Gastrocnemius medialis (tissue), 4 donors: ENCODE data around the gene CXorf58. TPM values are rescaled to one million over a fixed set of nuclear protein-coding genes. Genes with fewer than 3 reads are reported as not detected.

ENCODE experiments used
- ATAC-seq, 2 donors: fragments of 150-250 bp; one replicate each; pipeline ENCODE4 v1.9.1; 2016
- DNase-seq, 2 donors: peaks; one replicate each; pipeline ENCODE4 v3.0.0-alpha.2; 2019
- H3K27ac ChIP-seq, 4 donors: fragments of 200-600 bp; sonication (generic); 1 replicate in 1 of 4; 2 replicates in 3 of 4; pipeline ENCODE4 v1.5.1; 2016 to 2018; ENCODE audit warnings: mild to moderate bottlenecking in 2 of 4, moderate library complexity in 1 of 4
- H3K27me3 ChIP-seq, 3 donors: fragments of 200-600 bp; sonication (generic) in 2 of 3; 1 replicate in 1 of 3; 2 replicates in 2 of 3; pipeline versions ENCODE4 v1.5.1 to v1.6.0; 2016 to 2019; ENCODE audit warnings: mild to moderate bottlenecking in 1 of 3, moderate library complexity in 1 of 3
- H3K36me3 ChIP-seq, 2 donors: fragments of 200-600 bp; sonication (generic) in 1 of 2; one replicate each; pipeline ENCODE4 v1.5.1; 2017 to 2018
- H3K4me1 ChIP-seq, 2 donors: fragments of 200-600 bp; sonication (generic) in 1 of 2; one replicate each; pipeline ENCODE4 v1.5.1; 2016 to 2017; ENCODE audit warnings: mild to moderate bottlenecking in 2 of 2
- H3K4me3 ChIP-seq, 4 donors: fragments of 200-600 bp; sonication (generic) in 3 of 4; 1 replicate in 1 of 4; 2 replicates in 3 of 4; pipeline ENCODE4 v1.5.1; 2016 to 2019; ENCODE audit warnings: mild to moderate bottlenecking in 2 of 4
- H3K9me3 ChIP-seq, 3 donors: fragments of 200-600 bp; sonication (generic) in 2 of 3; 1 replicate in 1 of 3; 2 replicates in 2 of 3; pipeline ENCODE4 v1.5.1; 2016 to 2019
- POLR2A ChIP-seq, 2 donors: fragments of 450-650 bp; IDR thresholded peaks; one replicate each; pipeline ENCODE4 v1.6.1; 2017; ENCODE audit warnings: antibody characterized with exemption in 2 of 2, mild to moderate bottlenecking in 2 of 2, moderate library complexity in 2 of 2
- in situ Hi-C, 4 donors: fragments of 200-750 bp; cut with MboI; loops; one replicate each; pipeline versions ENCODE4 v1.15.0 to v1.8.0; 2017; ENCODE audit warnings: low sequenced_read_pairs in 4 of 4
- intact Hi-C: fragments of 100-400 bp; cut with DNase I; formaldehyde crosslinking; loops from one replicate; pipeline ENCODE4 v1.15.1; 2023; ENCODE audit warnings: low total_unique reads
- total RNA-seq, 4 donors: library from RNA; depleted of rRNA; stranded (reverse); fragments of >200 nt; gene quantifications; one replicate each; pipeline versions ENCODE4 v1.1.0 to v1.2.3, GENCODE V29; 2016
- TF ChIP-seq, protein P1 (sequence below), 5 experiments: fragments of 450-650 bp in 3 of 5; fragments of 200-600 bp in 2 of 5; sonication (generic) in 2 of 5; IDR thresholded peaks in 4 of 5; conservative IDR thresholded peaks in 1 of 5; 1 replicate in 4 of 5; 2 replicates in 1 of 5; pipeline ENCODE4 v1.5.1; 2016 to 2019; ENCODE audit warnings: antibody characterized with exemption in 5 of 5, mild to moderate bottlenecking in 3 of 5, moderate library complexity in 3 of 5

CXorf58 gene
- total RNA-seq, 4 donors from 2014 or later, result 3.1 TPM; not detected in 3

DNA sequence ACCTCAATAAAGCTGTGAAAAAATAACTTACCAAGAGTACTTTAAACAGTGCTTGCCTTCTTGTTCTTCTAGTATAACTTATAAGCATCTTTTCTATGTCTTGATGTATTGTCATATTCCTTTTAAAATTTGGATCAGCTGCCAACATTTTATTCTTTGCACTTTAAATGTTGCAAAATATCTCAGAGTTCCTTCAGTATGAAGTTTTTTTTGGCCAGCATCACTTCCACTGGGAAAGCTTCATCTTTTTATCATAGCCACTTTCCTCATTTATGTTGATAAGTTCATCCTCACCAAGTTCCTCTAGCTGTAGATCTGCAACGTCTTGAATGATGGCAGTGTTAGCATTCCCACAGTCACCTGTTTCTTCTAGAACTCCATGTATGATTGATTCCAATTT lies 24.2 kb downstream of the CXorf58 start:
- intact Hi-C loops (no loop called here), in situ Hi-C loops (no loop called here)
- Histone ChIP-seq H3K9me3 (no peaks in the 10 kb centered on the region), H3K4me1 (no peaks in the 10 kb centered on the region), H3K36me3 (no peaks in the 10 kb centered on the region), H3K4me3 (no peak overlapping the region), H3K27me3 (no peaks in the 10 kb centered on the region), H3K27ac (no peak overlapping the region)
- TF ChIP-seq, protein P1, sequence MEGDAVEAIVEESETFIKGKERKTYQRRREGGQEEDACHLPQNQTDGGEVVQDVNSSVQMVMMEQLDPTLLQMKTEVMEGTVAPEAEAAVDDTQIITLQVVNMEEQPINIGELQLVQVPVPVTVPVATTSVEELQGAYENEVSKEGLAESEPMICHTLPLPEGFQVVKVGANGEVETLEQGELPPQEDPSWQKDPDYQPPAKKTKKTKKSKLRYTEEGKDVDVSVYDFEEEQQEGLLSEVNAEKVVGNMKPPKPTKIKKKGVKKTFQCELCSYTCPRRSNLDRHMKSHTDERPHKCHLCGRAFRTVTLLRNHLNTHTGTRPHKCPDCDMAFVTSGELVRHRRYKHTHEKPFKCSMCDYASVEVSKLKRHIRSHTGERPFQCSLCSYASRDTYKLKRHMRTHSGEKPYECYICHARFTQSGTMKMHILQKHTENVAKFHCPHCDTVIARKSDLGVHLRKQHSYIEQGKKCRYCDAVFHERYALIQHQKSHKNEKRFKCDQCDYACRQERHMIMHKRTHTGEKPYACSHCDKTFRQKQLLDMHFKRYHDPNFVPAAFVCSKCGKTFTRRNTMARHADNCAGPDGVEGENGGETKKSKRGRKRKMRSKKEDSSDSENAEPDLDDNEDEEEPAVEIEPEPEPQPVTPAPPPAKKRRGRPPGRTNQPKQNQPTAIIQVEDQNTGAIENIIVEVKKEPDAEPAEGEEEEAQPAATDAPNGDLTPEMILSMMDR (IDR thresholded peaks at IDR 0.05 in 4 of 5, conservative IDR thresholded peaks at IDR 0.05 in 1 of 5), result no peak
- TF ChIP-seq POLR2A (IDR thresholded peaks at IDR 0.05), result no peak
- ATAC-seq, result no peak
- no peak for DNase-seq

DNA sequence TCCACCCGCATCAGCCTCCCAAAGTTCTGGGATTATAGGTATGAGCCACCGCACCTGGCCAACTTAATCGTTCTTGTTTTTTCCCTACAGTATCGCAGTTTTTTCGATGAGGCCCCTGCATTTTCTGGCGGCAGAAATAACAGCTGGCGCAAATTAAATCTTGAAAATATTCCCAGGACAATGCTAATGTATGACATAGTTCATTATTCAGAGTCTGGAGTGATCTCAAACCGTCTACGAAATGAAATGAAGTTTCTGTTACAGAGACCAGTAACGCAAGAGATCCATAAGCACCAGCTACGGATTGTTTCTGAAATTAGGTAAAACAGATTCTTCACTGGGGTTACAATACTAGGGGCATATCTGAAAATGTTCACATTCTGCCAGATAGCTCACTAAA lies 27.3 kb downstream of the CXorf58 start:
- Histone ChIP-seq H3K4me1 (no peaks in the 10 kb centered on the region), H3K27me3 (no peaks in the 10 kb centered on the region), H3K27ac (no peak overlapping the region), H3K4me3 (no peak overlapping the region), H3K36me3 (no peaks in the 10 kb centered on the region), H3K9me3 (no peaks in the 10 kb centered on the region)
- in situ Hi-C loops (no loop called here), intact Hi-C loops (no loop called here)
- no peak for DNase-seq
- no peak for ATAC-seq
- TF ChIP-seq, protein P1 (IDR thresholded peaks at IDR 0.05 in 4 of 5, conservative IDR thresholded peaks at IDR 0.05 in 1 of 5), result no peak
- no peak for TF ChIP-seq POLR2A (IDR thresholded peaks at IDR 0.05)

DNA sequence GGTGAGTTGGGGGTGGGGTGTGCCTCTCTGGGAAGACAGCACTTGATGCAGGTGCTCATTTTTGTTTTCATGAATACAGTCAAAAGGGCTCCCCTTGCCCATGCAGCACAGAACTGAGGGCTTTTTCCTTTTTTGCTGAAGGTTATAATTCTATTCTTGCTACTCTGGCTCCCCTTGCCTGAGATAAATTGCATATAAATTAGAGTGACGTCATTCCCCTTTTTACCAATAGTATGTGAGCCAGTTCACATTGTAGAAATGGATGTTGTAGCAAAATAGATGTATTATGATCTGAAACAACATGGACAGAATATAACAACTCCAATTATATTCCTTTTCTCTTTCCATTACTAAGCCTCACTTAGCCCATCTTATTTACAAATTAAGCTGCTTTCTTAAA lies 28.4 kb downstream of the CXorf58 start:
- no peak overlapping the region for H3K4me3 ChIP-seq
- no peaks in the 10 kb centered on the region for H3K27me3 ChIP-seq
- no peaks in the 10 kb centered on the region for H3K9me3 ChIP-seq
- no peaks in the 10 kb centered on the region for H3K36me3 ChIP-seq
- TF ChIP-seq, protein P1 (IDR thresholded peaks at IDR 0.05 in 4 of 5, conservative IDR thresholded peaks at IDR 0.05 in 1 of 5), result no peak
- no peak for TF ChIP-seq POLR2A (IDR thresholded peaks at IDR 0.05)
- no peak overlapping the region for H3K27ac ChIP-seq
- H3K4me1 ChIP-seq, result no peaks in the 10 kb centered on the region
- intact Hi-C loops, result no loop called here
- DNase-seq (no peak), ATAC-seq (no peak)
- in situ Hi-C loops, result no loop called here

DNA sequence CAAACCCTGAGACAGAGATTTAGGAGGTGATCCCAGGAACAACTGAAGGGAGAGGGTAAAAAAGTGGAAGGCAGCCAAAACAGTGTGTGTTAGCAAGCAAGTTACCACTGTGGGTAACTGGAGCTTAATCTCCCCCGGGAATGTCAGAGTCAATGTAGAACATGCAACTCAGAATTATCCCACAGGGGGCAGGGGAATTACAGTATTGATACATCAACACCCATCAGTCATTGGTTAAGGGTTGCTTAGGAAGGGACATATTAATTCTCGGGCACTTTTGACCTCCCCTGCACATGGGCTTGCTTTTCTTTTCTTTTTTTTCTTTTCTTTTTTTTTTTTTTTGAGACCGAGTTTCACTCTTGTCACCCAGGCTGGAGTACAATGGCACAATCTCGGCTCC lies 29.3 kb downstream of the CXorf58 start:
- Histone ChIP-seq H3K27ac (no peak overlapping the region), H3K4me1 (no peaks in the 10 kb centered on the region), H3K27me3 (no peaks in the 10 kb centered on the region), H3K4me3 (no peak overlapping the region), H3K36me3 (no peaks in the 10 kb centered on the region), H3K9me3 (no peaks in the 10 kb centered on the region)
- in situ Hi-C loops, result no loop called here
- no peak for ATAC-seq
- TF ChIP-seq POLR2A (IDR thresholded peaks at IDR 0.05), result no peak
- TF ChIP-seq, protein P1 (IDR thresholded peaks at IDR 0.05 in 4 of 5, conservative IDR thresholded peaks at IDR 0.05 in 1 of 5), result no peak
- DNase-seq, result no peak
- intact Hi-C loops, result no loop called here

DNA sequence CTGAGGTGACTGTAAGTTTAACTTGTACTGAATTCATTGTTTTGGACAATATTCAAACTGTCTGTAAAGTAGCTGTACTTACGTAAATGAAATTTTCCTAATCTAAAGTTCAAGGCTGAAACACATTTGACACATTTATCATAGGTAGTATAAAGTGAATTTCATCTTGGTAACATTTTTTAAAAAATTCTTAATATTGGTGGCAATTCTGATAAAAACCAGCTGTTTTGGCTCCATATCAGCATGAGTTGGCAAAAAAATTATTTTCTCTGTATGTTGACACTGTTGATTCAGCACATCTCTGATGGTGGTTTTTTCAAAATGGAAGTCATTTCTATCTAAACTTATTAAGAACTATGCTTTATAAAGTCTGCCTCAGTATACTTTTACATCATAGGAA lies 30.9 kb downstream of the CXorf58 start:
- TF ChIP-seq POLR2A (IDR thresholded peaks at IDR 0.05), result no peak
- TF ChIP-seq, protein P1 (IDR thresholded peaks at IDR 0.05 in 4 of 5, conservative IDR thresholded peaks at IDR 0.05 in 1 of 5), result no peak
- Histone ChIP-seq H3K27me3 (no peaks in the 10 kb centered on the region), H3K4me1 (no peaks in the 10 kb centered on the region), H3K36me3 (no peaks in the 10 kb centered on the region), H3K4me3 (no peak overlapping the region), H3K9me3 (no peaks in the 10 kb centered on the region), H3K27ac (no peak overlapping the region)
- in situ Hi-C loops (no loop called here), intact Hi-C loops (no loop called here)
- DNase-seq, result no peak
- no peak for ATAC-seq
